DMS 273 (cell line): ENCODE results near the gene CIB2.

Source experiments
- DNase-seq: peaks from one replicate; lab custom pipeline; 2025; ENCODE audit not compliant: unreplicated experiment; lab: John Stamatoyannopoulos, UW

Gene CIB2

DNA sequence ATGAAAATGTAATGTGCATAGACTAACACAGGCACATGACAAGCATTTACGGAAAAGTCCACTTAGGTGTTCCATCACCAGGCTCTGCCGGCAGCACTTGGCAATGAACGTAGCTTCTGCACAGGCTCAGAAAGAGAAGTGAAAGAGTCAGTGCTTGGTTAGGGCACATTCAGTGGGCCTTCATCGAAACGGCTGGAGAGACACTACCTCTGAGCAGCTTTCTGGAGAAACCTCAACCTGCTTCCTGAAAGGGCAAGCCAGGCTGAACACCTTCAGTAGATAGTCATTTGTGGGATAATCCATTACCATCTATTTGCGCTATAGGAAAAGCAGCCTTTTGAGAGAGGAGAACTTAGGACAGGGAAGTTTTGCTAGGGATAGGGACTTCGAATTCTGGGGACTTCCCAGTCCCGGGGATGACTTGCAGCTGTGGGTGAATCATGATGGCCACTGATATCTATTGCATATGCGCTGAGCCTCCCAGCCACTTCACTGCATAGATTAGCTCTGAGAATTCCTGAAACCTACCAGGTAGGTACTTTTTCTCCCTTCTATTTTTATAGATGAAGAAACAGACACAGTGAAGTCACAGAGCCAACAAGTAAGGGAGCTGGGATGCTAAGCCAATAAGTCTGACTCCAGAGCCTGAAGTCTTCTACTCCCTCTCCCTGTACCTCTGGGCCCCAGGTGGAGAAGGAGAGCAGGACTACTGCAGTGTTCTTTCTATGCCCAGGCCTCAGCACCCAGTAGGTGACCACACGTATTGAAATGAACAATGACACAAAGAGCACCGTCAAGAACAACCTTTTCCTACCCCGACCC is 43.1 kb downstream of the CIB2 start:
- DNase-seq = no peak

DNA sequence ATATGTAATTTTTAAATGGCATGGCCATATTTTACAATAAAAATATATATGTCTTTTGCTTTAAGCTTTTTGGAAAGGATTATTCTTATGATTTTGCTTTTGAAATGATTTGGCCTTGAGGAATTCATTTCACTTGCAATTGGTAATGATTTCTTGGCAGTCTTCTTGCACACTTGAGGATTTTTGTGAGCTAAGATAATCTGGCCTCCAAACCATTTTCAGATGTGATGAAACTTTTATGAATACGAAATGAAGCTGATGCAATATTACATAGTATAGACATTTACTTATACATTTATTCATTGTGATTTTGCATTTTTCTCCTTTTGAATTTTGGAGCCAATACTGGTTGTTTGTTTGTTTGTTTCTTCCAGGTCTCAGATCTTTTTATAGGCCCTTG is 45.3 kb downstream of the CIB2 start:
- no peak for DNase-seq

DNA sequence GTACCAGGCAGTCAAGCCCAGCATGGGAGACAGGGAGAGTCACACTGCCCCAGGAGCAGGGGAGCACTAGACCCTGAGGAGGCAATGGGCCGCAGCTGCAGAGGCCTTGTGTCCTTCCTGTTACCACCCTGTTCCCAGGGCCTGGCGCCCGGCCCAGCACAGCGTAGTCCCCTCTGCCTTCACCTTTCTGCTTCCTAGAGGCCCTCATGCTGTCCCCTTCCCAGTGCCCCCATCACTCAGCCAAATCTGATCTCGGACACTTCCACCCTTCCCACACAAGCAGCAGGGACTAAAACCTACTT is 46.8 kb downstream of the CIB2 start:
- no peak for DNase-seq

DNA sequence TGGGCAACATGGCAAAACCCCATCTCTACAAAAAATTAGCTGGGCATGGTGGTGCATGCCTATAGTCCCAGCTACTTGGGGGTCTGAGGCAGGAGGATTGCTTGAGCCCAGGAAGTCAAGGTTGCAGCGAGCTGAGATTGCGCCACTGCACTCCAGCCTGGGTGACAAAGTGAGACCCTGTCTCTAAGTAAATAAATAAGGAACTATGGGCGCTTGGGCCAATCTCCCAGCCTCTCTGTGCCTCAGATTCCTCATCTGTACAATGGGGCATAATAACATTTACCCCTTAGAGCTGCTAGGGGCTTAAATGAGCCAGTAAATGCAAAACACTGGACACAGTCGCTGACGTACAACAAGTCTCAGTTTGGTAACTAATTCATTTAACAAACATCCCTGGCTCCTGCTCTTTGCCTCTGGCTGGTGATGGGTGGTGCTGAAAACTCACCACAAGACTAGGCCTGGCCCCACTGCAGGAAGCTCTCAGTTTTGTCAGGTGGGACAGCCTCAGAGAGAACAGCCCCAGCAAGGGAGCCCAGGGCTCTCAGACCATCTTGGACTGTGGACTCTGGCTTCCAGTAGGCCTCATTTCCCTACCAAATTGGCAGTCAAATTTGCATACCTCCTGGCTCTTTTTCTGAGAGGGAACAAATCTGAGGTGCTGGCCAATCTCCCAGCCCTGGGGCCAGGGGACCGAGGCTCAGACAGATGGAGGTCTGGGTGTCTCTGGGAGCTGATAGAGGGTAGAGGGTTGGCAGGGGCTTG is 47.4 kb downstream of the CIB2 start:
- DNase-seq = no peak

DNA sequence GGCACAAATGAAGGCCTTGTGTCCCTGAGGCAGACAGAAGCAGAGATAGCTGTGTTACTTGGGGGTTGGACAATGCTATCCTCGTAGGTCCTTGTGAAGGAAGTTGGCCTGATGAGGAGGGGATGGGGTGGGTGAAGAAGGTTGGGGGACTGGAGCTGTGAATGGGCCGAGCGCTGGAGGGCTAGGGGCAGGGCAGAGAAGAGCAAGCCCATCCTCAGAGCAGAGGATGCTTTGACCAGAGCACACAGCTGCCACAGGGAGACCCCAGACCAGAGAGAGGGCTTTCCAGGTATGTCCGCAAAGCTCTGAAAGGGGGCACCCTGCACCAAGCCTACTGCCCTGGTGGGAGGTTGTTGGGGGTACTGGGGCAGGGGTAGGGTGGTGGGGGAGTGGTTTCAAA is 48.1 kb downstream of the CIB2 start:
- DNase-seq = no peak

DNA sequence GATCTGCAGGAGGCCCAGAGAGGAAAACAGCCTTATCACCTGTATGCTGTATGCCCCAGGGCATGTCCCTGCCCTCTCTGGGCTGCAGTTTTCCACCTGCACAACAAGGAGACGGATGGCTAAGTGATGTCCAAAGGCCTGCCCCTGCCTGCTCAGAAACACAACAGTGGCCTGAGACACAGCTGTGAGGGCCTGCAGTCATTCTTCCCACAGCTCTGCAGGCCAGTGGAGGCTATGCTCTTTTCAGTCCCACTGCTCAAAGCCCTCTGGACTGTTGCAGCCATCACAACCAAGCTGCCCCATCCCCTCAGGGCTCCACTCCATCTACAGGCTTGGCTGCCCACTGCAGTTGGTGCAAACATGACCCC is 48.5 kb downstream of the CIB2 start:
- no peak for DNase-seq

DNA sequence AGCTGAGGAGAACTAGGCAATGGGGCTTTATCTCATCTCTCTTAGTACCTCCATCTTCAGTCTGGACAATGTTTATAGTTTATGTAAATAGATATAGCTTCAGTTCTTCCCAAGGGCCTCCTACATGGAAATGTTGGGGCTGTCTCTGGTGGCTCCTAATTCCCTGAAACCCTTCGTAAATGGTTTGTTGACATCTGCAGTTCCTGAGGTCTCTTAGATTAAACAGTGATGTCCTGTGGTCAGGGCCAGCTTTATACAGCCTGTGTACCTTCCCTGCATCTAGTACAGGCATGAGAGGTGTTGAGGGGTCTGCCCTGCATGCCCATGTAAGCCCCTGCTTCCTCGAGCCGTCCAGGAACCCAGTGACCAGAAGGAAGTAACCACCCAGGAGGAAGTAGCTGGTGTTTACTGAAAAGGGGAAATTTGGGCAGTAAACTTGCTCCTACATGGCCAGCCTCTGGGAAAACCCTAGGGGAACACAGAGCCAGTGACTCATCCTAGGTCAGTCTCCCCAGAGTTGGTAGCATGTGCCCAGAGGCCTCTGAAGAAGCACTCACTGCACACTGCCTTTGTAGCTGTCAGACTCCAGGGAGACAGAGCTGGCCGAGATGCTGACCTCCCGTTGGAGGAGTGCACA is 49.0 kb downstream of the CIB2 start:
- no peak for DNase-seq

DNA sequence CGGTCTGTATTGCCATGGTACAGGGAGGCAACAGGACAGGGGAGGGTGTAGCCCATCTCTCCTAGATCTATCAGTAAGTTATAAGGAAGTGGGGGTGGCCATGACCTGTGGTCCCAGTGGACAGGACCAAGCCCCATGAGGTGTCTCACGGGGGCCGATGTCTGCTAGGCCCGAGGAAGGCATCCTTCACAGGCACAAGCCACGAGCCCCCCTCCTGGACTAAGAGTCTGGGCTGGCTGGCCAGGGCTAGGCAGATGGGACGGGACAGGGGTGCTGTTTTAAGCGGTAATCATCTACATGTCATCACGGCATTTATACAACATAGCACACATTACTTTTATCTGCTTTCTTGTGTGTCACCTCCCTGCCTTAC is 51.2 kb downstream of the CIB2 start:
- no peak for DNase-seq

DNA sequence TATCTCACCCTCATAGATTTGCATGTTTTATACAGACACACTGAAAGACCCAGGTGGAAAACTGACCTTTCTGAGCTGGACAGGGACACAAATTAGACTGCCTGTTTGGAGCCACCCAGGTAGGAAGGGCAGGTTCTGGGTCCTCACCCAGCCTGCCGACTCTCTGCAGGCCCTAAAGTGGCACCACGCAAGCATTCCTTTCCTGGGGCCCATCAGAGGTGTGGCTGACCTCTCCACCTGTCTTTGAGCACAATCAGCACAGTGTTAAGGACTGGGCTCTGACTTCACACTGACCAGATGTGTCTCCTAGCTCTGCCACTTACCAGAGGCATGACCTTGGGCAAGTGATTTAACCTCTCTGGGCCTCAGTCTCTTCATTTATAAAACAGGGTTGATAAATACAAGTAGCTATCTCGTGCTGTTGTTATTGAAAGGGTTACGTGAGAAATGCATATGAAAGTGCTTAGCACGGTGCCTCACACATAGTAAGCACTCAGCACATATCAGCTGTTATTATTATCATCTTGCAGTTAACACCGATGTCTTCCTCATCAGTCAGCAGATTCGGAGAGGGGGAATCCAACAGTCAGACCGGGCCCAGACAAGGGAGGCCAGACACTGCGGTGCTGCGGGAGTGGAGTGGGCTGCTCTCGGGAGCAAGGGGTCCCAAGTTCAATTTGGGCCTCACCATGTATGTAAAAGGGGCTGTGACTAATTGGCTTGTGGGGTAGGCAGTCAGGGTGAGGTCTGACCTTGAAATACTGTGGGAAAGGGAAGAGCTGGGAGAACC is 51.8 kb downstream of the CIB2 start:
- DNase-seq = no peak

DNA sequence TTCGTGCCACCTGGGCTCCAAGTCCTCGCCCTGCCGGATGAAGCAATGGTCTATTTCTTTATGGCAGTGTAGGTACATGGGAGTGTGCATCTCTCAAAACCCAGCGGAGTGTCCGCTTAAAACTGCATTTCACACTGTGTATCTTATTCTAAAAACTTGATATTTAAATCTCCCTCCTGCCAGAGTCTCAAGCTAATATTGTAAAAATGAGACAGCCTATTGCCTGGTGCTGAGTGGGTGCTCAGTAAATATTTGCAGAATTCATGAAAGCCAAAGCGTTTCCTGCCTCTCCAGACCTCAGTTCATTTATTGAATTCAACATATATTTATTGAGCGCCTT is 53.4 kb downstream of the CIB2 start:
- DNase-seq = no peak

DNA sequence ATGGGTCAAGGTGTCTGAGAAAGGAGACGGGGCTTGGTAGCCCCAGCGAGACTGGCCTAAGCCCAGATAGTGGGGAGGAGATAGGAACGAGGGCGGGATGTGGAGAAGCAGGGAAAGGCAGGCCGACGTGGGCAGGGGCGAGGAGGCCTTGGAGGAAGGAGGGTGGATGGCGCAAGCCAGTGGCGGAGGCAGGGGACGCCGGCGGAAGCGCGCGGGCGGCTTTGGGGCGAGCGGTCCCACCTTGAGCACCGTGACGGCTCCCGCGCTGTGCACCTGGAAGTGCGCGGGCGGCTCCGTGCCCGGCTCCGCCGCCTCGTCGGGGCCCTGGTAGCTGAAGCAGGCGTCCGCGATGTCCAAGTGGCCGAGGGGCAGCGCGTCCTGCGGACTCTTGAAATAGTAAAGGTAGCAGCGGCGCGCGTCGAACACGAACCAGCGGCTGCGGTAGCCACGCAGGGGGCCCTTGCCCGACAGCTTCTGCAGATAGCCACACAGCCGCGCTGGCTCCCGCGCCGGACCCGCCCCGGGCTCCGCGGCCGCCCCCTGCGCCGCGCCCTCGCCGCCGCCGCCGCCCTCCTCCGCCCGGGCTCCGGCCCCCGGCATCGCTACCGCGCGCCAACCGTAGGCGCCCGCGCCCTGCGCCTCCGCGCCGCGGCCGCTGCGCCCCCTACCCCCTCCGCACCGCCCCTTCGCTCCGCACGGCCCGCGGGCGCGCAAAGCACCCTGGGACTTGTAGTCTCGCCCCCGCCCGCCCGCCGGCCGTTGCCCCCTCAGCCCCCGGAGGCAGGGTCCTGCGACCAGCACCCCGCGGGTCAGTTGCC is 54.0 kb downstream of the CIB2 start, which contains the start of gene TBC1D2B:
Gene TBC1D2B (minus strand): TSS at position 659 of the 818 bp plus-strand sequence. CDS start 59 bp downstream, at position 600.
- DNase-seq = peak; percentile 82

DNA sequence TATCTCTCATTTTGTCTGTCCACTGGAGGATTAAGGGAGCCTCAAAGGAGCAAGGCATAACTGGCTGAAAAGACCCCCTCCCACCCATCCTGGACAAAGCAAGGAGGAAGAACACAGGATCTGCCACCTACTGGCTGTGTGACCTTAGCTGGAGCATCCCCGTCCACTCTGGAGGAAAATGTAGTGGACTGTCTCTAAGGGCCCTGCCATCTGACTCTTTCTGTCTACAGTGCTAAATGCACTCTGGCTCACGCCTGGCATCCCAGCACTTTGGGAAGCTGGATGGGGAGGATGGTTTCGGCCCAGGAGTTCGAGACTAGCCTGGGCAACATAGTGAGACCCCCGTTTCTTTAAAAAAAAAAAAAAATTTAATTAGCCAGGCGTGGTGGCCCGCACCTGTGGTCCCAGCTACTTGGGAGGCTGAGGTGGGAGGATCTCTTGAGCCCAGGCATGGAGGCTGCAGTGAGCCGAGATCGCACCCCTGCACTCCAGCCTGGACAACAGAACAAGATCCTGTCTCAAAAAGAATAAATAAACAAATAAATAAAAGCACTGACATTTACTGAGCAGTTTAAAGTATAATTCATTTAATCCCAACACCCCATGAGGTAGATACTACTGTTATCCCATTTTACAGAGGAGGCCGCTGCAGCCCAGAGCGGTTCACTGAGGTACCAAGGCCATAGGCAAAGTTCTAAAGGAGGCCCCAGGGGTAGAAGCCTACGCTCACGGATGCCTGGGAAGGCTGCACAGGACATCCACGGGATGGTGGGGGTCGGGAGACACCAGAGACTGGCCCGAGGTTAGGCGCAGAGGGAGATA is 54.8 kb downstream of the CIB2 start:
- DNase-seq = peak; percentile 40

DNA sequence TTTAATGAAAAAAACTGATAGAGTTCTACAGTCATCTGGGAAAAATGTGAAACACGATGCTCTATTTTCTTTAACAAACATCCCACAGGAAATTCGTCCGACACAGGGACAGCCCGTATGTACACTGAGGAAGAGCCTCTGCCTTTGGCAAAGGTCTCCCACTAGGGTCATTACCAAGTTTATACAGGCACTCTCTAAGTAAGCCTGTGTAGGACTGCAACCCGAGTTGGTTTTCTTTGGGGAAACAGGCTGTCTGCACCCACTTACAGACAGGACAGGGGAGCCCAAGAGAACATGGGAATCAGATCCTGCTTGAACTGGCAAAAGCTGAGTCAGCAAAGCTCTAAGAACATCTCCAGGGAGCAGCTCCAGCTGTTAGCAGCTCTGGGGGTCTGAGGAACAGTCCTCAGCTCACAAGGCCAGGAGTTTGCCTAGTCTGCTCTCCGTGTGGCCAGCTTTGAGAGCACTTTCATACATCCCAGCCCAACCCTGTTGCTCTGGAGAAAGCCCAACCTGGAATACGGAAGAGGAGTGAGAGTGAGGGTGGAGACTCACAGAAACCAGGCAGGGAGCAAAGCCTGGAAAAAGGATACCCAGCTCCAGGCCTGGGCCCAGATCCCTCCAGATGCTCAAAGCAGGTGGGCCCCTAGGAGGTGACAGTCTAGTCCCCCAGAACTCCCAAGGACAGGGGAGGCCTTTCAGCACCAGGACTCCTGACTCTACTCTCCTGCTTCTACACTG is 55.6 kb downstream of the CIB2 start:
- peak; percentile 87 for DNase-seq

DNA sequence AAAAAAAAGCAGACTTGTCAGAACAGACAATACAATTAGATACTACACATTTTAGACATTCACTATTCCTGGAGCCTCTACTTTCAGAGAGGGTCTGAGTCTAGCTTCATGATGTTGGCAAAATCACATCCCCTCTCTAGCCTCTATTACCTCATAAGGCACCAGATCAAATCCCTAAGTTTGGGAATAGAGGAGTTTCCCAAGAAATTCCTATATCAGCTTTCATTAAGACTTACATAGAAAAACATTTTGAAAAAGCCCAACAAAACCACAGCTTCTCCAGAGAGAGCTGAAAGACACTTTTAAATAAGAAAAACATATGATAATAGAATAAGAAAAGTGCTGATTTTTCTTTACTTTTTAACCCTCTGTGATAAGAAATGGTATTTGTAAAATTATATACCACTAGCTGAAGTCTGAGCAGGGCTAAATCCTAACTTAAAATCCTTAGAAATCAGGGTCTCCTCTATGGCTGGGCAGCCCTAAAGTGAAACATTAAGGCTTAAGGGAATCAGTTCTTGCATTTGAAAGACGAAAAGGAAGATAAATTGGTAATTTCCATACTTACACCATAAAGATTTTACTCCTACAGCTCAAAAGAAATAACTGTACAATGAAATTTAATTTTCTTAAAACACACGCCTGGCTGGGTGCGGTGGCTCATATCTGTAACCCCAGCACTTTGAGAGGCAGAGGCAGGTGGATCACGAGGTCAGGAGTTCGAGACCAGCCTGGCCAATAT is 58.0 kb downstream of the CIB2 start:
- DNase-seq = no peak

DNA sequence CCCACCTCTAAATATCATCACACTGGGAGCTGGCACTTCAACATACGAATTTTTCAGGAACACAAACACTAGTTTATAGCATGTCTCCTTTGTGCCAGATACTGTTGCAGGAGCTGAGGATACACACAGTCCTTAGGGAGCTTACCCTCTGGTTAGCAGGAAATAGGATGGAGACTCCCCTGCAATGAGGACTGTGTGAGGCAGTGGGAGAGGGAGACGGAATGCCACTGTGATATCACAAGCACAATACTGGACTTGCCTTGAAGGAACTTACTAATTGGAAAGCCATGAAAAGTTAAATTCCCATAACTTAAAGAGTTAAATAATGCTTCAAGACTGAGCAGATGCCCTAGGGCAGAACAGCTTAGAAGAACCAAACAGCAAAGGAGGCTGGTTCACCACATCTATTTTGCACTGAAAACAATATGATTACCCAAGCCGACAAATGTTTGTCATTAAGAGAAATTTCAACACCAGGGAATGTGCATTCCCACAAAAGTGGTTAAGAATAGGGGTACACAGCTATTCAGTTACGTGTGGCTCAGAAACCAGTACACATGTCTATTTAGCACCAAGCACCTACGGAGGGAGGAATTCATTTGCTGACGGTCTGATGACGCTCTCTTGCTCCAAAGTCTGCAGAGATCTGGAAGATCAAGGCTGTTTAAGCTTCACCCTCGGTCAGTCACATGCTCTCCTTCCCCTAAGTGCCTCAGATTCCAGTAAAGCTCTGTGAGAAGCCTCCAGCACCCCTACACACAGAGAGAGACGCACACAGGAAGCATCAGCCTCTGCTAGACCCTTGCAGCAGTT is 59.0 kb downstream of the CIB2 start:
- DNase-seq = peak; percentile 19

DNA sequence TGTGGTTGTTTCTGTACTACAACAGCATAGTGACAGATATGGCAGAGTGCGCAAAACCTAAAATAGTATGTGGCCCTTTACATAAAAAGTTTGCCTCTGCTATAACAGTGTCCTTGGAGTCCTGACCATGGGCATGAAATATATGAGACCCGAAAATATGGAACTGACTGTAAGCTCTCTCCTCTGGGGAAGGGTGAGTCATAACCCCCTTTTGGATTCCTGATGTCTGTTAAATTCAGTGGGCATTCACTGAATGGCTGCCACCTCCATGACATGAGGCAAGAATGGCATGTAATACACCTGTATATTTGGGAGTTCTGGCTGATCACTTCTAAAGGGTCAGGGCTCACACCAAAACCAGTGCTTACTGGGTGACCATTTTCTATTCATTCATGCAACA is 59.9 kb downstream of the CIB2 start:
- DNase-seq = no peak

DNA sequence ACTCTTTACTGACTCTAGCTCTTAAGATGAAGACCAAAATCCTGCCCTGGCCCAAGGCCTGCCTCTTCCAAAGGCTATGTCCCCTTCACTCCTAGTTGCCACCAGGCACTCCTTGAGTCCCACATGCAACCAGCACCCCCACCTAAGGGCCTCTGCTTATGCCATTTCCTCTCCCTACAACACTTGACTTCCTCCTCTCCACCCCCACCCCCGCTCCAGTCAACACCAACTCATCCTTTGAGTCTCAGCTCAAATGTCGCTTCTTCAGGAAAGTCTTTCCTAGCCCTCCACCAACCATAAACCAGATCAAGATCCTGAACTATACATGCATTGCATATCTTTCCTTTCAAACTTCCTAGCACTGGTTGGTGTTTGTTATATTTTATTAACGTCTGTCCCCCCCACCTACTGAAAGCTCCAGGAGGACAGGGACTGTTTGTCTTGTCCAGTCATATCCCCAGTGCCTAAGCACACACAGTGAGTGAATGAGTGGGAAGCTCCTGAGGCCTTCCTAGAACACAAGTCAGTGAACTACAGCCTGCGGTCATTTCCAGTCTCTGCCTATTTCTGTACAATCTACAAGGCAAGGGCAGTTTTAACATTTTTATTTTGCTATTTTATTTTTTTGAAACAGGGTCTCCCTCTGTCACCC is 61.1 kb downstream of the CIB2 start:
- DNase-seq = no peak
